ENCODE data around the gene PRF1.
"Not testable (repeated sequence)": the region's sequence is repeated elsewhere in the genome, so short reads cannot be mapped to it uniquely, and the experiment has no call there.

The PRF1 gene

DNA sequence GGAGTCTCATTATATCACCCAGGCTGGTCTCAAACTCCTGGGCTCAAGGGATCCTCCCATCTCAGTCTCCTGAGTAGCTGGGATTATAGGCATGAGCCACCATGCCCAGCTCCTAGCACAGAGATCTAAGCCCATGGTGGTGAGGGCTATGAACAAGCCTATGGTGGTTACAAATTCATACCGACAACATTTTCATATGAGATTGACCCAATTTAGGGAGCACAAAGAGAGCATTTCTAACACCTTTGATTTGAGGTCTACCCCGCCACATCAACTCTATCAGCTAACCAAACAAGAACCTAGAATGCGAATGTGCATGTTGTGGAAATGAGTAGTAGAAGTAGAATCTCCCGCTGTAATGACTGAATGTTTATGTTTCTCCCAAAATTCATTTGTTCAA lies 14.2 kb upstream of the PRF1 start:
- DNase-seq: no peak

DNA sequence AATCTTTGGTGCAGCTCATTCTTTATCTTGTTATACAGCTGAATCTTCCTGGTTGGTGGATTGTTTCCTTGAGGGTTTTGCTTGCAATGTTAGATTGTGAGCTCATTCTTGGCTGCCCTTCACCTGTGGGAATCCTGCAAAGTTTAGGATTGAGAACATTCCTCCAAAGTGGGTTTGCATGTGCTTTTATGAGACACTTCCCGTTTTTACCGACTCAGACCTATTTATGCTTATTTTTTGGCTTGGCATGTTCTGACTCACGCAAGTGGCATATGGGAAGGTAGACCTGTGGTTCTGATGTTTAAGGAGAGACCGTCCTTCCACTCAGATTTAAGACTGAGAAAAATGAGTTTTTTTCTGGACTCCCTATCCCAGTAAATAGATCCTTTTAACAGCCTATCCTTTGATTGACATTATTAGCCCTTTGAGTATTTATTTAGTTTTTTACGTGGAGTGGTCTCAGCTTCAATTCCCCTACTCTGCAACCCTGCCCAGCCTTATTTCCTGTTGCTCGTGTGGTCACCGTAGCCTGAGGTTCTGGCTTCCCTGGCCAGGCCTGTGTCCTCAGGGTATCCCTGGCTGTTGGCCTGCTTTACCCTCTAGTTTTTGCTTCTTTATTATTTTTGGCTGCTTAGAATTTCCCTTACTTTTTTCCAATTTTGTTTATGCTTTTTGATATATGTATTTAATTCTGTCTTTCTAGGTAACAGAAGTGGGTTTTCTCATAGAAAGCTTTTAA lies 13.4 kb upstream of the PRF1 start:
- DNase-seq: no peak

DNA sequence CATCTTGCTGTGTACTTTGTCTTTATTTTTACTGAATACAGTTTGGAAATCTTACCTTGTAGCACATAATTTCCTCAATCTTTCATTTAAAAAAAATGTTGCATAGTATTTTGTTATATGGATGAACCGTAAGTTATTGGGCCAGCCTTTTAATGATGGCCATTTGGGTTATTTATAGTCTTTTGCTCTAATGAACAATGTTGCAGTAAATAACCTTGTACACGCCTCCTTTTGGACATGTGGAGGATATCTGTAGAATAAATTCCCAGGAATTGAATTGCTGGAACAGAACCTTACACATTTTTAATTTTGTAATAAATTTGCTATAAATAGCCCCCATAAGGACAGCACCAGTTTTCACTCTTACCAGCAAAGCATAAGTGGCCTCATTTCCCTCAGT lies 12.7 kb upstream of the PRF1 start:
- no peak for DNase-seq

DNA sequence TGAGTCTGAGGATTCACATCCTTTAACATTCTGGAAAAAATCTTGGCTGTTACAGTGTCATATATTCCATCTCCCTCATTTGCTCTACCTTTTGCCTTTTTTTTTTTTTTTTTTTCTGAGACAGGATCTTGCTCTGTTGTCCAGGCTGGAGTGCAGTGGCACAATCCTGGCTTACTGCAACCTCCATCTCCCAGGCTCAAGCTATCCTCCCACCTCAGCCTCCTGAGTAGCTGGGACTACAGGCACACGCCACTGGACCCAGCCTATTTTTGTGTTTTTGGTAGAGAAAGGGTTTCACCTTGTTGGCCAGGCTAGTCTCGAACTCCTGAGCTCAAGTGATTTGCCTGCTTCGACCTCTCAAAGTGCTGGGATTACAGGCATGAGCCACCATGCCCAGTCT lies 11.8 kb upstream of the PRF1 start:
- not testable (repeated sequence) for DNase-seq

DNA sequence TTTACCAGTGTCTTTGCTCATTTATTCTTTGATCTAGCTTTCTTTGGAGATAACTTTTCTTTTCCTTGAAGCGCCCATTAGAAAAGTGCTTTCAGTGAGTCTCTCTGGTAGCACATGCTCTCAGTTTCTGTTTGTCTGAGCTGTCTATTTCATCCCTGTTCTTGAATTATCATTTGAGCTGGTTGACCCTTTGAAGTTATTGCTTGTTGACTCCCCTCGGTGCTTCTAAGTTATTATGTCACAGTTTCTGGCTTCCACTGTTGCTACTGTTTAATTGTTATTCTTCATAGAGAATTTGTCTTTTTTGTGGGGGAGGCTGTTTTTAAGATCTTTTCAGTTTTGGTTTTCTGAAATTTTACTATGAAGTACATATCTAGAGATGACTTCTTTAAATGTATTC lies 11.4 kb upstream of the PRF1 start:
- DNase-seq: no peak

DNA sequence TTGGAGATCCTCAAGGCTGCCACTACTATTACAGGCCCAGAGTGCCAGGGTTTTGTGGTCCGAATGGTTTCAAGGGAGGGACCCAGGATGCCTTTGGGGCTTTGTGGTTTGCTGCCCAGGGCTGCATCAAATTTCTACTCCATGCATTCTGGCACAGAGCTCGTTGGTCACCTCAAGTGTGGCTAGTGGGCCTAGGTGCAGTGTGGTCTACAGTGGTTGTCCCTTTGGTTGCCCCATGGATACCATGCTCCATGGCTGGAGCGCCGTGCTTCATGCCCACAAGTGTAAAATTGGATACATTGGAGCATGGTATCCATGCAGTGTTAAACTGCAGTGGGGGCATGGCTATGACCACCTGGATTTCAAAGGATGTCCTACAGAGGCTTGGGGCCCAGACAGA lies 5.4 kb upstream of the PRF1 start:
- DNase-seq: no peak

DNA sequence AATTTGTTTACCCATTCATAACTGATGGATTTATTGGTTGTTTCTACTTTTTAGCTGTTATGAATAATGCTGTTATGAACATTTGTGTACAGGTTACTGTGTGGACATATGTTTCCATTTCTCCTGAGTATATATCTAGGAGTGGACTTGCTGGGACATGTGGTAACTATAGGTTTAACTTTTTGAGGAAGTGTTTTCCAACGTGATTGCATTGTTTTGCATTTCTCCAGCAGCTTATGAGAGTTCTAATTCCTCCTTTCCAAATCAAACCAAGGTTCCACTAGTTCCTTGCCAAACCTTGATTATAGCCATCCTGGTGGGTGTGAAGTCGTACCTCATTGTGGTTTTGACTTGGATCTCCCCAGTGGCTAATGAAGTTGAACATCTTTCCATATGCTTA lies 2.6 kb upstream of the PRF1 start:
- DNase-seq: no peak

DNA sequence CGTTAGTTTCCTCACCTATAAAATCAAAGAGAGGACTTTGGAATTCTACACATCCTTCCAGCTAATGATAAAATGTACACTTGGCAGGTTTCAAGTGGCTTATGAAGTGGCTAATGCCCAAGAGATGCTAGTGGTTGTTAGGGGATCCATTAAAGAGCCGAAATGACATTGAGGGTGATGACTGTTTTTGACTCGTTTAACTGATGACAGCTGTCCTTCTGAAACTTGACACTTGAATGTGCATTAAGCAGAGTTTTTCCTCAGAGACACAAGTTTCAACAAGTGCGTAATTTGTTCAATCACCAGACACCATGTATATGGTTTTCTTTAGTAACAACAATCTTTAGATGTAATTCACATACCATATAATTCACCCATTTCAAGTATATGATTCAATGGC lies 1.6 kb upstream of the PRF1 start:
- peak; percentile 88 for DNase-seq

DNA sequence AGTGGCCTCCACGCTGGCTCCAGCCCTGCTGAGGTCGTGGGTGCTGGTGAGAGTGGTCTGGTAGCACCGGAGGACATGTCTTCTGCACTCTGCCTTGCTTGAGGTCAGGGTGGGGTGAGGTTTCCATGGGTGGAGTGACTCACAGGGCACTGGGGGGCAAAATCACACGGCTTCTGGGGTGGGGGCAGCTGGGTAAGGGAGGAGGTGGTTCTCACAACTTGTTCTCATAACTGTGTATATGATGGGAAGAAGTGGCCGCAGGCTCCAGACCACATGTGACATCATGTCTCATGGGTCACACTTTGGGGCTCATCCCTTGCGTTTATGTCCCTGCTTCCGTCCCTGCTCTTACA lies 884 bp upstream of the PRF1 start:
- no peak for DNase-seq

DNA sequence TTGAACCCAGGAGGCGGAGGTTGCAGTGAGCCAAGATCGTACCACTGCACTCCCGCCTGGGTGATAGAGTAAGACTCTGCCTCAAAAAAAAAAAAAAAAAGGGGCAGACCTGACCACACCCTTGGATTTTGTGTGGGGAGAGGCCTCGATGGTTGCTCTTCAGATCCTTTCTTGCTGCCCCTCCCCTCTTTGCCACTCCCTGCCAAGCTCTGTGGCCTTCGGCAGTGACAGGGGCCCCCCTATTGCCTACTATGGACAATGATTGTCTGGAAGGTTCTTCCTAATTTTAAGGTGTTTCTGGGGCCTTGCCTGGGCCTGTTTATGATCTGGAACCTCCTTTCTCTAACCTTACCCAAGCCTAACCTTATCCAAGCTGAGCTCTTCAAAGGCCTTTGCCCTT lies 795 bp downstream of the PRF1 start:
- no peak for DNase-seq

DNA sequence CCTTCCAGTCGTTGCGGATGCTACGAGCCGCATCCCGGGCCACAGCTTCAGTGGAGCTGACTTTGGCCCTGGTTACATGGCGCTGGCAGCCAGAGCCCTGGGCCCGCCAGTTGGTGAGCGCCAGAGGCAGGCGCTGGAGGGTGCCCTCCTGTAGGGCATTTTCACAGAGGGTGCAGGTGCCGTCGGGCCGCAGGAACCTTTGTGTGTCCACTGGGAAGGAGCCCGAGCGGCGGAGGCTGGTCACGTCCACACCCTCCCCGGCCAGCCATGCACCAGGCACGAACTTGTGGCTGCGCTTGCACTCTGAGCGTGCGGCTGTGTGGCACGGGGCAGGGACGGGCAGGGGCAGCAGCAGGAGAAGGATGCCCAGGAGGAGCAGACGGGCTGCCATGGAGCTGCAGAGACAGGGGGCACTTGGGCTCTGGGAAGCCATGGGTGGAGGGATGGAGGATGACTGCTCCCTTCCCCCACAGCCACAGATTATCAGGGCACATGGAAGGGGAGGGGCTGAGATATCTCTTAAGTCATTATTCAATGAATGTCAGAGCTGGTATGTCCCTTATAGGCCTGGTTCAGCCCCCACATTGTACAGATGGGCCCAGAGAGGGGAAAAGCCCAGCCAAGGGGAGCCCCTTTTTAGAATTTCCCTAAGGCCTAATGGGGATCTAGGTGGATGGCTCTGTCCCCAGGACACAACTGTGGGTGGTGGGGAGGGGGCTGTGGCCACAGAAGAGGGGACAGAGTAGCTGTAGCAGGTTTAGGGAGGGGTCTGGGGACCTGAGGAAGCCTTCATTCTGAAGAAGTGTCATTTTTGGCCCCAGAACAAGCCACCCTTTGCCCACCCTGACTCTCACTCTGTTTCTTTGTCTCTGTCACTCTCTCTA lies 1.8 kb downstream of the PRF1 start:
- no peak for DNase-seq

DNA sequence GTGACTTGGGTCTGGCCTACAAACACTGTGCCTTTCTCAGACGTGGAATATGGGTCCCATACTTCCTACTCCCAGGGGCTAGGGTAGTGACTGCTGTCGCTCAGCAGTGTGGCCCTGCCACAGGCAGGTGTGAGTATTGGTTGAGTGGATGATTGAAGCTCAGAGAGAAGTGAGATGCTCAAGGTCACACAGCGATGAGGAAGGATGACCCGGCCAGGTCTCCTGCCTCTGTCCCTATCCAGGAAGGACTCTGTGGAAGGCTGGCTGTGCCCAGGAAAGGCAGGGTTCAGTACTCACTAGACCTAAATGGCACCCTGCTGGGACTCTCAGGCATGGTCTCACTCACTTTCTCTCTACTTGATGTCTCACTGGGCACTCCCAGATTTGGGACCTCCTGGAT lies 2.8 kb downstream of the PRF1 start:
- no peak for DNase-seq

DNA sequence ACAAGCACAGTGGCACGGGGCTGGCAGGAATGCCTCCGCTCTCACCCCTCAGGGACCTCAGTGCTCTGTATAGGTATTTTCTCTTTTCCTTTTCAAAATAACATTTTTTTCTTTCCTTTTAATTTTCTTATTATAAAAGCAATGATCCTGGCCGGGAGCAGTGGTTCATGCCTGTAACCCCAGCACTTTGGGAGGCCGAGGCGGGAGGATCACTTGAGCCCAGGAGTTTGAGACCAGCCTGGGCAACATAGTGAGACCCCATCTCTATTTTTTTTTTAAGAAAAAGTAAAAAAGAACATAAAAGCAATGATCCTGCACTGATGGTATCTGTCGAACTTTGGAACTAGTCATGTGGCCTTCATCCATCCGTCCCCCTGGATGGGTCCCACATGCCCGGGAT lies 3.2 kb downstream of the PRF1 start:
- no peak for DNase-seq

DNA sequence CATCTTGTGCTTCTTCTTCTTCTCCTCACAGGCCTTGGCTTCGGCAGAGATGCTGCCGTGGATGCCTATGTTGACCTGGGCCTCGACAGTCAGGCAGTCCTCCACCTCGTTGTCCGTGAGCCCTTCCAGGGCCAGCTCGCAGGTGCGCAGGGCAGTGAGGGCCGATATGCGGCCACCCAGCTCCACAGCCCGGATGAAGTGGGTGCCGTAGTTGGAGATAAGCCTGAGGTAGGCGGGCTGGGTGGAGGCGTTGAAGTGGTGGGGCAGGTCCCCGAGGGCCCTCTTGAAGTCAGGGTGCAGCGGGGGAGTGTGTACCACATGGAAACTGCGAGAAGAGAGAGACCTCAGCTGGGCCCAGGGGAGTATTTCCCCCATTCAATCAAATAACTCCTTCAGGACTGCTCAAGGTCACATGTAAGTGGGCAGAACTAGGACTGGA lies 3.7 kb downstream of the PRF1 start:
- DNase-seq: no peak

DNA sequence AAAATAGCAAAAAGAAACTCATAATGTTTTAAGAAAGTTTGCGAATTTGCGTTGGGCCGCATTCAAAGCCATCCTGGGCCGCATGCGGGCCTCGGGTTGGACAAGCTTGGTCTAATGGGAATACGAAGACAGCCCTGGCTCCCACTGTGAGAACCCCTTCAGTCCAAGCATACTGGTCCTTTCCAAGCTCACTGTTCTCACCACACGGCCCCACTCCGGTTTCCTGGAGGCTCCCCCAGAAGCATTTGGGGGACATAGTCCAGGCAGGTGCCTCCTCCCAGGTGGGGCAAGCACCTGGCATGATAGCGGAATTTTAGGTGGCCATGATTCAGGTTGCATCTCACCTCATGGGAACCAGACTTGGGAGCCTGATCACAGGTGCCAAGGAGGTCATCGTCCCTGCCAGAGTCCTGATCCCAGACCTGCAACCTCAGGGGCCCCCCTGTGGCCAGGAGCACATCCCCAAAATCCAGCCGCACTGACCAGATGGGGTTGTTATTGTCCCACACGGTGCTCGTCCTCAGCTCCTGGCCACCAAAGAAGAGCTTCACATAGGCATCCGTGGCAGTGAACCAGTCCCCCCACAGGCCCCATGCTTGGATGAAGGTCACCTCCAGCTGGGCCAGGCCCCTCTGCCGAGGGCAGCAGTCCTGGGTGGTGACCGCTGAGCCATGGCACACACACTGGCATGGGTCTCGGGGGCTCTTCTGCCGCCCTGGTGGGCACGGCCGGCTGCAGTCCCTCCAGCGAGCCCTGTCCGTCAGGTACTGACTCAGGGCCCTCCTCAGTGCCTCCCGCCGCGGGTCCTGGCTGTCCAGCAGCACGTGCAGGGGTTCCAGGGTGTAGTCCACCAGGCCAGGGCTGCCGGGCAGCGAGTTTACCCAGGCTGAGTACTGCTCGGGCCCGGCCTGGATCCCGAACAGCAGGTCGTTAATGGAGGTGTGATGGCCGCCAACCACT lies 4.4 kb downstream of the PRF1 start:
- no peak for DNase-seq

DNA sequence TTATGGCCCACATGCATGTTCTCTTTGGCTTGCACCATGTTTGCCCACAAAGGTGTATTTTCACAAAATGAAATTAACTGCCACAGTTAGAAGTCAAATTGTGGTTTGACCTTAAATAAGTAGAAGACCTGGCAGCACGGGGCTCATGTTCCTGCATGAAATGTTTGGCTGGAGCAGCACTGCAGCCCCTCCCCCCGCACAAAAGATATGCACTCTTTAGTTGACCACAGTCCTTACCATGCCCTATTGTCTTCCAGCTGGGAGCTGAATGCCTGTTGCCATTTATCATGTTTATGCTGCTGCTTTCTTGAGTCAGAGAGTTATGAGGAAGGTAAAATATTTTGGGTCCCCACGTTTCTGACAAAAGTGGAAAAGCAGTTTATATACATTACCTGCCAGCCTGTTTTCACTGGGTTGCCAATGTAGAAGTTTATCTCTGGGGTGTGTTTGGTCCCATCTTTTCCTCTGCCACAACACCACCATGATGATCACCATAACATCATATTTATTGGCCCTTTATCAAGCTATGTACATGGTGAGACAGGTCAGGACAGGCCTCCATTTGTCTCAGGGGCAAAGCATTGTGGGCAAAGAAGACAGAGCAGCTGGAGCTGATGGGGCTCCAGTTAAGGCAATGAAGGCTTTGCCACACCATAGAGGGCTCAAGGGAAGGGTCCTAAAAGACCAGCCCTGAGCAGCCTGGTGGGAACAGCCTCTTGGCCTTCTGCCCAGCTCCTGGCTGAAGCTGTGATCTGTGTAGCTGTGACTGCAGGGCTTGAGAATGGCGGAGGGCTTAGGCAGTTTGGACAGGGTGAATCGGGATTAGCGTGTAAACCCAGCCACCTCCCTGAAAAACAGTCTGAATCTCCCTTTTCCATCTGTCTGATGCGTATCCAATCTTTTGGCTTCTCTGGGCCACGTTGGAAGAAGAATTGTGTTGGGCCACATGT lies 5.4 kb downstream of the PRF1 start:
- peak; percentile 29 for DNase-seq

DNA sequence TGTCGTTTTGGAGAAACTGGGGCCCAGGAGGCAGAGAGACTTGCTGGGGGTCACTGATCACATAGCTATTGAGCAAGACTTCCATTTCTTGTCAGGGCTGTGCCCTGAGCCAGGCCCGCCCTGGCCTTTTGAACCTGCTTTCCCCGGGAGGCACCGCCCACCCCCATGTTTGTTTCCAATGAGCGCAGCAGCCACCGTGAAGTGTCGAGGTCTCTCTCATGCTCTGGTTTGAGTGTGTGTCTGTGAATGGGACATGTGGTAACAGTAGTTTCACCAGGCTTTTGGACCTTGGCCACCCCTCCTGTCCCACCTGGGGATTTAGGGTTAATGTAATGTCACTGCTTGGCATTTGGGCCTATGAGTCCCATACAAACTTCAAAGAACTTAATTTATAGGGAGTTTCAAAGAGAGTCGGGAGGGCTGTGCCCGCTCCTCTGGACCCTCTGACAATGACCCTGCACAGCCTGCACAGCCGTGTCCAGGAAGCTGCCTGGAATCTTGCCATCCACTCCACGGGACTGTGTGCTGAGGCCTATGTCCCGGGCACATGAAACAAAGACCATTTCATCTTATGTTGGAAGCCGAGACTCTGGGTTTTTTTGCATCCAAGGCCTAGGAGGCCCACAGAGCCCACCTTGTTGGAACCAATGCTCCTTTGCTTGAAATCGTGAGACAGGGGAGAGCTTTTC lies 6.3 kb downstream of the PRF1 start:
- DNase-seq: no peak

DNA sequence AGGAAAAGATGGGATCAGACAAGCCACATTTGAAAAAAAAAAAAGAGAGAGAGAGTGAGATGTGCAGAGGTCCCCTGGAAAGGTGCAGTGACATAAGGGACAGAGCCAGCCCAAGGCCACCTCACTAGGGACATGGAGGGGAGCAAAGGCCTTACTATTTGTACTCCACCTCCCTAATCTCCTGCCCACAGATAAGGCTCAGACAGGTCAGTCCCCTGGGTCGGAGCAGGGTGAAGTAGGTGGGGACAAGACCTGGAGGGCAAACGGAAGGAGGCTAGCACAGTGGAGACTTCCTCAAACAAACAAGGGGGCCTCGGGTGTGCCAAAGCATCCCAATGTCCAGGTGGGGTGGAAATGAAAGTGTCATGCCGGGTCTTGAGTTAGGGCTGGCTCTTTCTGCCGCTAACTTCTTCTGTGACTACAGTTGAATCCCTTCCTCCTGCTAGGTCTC lies 7.0 kb downstream of the PRF1 start:
- DNase-seq: no peak

DNA sequence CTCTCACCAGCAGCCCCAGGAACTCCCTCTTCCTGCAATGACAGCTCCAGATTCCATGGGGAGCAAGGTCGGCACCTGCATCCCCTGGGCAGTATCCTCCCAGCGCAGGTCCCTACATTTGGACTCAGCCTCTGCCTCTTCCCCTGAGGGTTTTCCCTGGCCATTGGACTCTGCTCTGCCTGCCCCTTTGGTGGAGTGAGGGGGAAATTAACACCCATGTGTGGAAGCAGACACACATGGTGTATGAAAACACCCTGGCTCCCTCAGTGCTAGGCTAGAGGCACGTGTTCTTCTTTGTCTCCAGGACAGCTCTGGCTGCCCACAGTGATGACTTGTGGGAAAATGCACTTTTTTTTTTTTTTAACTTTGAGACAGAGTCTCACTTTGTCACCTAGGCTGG lies 8.4 kb downstream of the PRF1 start:
- no peak for DNase-seq

DNA sequence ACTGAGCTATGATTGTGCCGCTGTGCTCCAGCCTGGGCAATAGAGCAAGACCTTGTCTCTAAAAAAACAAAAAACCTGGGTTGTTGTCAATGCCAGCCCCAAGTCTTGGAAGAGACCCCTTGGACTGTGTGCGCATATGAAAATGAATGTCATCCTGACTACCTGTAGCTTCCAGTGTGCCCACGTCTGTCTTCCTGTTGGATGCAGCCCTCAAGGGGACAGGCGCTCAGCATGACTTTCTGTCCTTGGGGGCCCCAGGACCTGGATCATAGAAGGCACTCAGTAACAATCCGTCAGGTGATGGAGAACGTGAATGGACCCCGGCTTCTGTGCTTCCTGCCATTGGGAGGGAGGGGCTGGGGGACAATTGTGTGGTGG lies 9.0 kb downstream of the PRF1 start:
- no peak for DNase-seq

DNA sequence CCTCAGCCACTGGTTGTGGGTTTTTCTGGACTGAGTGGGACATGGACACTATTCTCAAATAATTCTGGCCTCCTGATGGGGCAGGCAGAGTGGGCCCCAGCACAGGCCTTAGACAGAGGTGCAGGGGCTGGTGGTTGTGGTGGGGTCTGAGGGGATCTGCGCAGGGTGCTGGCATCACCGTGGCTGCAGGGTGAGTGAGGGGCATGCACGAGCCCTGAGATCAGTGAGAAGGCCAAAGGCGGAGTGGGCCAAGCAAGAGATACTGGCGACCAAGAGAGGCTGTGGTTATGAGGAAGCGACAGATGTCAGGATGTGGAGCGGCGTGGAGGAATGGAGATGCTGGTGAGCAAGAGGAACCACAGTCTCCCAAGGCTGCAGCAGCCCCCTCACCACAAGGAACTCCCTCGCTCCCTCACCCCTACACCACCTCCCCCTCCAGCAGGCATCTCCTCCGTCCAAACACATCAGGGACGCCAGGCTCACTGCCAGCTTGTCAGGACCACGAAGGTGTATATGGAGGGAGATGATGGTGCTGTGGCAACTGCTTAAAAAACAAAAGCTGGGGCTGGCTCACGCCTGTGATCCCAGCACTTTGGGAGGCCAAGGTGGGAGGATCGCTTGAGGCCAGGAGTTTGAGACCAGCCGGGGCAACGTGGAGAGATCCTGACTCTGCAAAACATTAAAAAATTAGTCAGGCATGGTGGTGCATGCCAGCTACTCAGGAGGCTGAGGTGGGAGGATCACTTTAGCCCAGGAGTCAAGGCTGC lies 9.6 kb downstream of the PRF1 start:
- DNase-seq: no peak
